GM18907 (cell line): ENCODE results near the gene NFATC4.
"Not testable (repeated sequence)": the region's sequence is repeated elsewhere in the genome, so short reads cannot be mapped to it uniquely, and the experiment has no call there.

ENCODE experiments used
- ATAC-seq: cut with Tn5 transposase; IDR thresholded peaks from one replicate; pipeline ENCODE4 v1.9.1; 2021; ENCODE audit warnings: mild to moderate bottlenecking, moderate library complexity; ENCODE audit not compliant: unreplicated experiment

NFATC4 gene

DNA sequence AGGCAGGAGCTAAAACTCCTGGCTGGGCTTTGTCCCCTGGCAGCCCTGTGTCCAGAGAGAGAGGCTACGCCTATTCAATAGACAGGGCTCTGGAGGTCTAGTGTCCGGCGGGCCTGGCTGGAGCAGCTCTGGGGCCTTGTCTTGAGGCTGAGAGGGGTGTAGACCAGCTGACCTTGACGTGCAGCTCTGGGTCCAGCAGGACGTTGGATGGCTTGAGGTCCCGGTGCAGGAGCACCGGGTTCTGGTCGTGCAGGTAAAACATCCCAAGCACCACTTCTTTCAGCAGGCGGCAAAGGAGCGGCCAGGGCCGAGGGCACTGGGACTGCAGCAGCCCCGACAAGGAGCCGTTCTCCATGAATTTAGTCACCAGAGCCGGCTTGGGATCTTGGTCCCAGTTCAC is 29.1 kb upstream of the NFATC4 start:
- ATAC-seq: no peak

DNA sequence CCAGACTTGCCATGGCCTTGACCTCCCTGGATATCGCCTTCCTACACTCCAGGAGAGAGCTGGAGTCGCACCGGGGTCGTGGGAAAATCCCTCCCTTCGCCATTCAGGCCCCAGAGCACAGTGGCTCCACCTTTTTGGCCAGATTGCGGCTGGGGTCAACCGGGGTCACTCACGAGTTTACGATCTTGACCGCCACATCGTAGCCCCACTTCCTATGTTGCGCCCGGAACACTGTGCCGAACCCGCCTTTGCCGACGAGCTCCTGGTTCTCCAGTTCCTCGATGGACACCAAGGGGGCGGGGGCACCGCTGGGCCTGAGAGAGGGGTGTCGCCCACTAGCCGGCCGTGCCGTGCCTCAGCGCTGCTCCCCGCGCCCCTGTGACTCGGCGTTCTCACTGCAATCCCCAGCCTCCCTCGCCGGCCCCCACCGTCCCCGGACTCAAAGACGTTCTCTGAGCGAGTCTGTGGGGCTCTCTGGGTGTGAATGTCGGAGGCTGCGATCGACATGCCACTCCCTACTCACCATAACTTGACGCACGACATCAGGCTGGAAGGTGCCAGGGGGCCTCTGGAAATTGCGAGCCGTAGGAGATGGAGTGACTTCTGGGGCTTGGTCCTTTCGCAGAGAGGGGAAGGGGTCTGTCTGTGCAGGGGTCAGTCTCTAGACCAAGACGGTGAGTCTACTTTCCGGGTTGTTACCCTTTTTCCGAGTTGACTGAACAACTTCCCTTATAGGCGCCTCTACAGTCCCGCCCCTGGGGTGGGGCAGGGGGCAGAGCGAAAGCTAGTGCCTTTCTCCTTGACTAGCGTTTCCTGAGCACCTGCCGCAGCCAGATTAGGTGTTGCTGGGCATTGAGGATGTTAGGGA is 28.5 kb upstream of the NFATC4 start, which contains the start of gene RIPK3:
TSS of gene RIPK3 (minus strand) at position 708 of the 868 bp plus-strand sequence. CDS start at position 543, 165 bp downstream.
- ATAC-seq: peak; percentile 94

DNA sequence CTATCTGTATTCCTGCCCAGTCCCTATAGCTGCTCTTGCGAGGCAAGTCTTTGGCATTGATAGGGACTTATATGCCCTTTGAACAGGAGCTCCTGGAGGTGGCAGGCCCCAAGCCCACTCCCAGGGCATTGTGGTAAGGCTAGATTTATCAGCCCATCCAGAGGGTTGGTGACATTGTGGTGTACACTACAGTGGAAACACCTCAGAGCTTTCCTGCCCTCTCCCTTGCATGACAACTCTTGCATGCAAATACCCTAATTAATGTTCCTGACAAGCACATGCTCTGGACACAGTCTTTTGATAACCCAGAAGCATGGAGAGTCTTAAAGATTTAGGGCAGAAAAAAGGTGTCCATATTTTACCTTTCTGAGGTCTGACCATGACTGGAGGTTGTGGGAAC is 27.4 kb upstream of the NFATC4 start:
- ATAC-seq: no peak

DNA sequence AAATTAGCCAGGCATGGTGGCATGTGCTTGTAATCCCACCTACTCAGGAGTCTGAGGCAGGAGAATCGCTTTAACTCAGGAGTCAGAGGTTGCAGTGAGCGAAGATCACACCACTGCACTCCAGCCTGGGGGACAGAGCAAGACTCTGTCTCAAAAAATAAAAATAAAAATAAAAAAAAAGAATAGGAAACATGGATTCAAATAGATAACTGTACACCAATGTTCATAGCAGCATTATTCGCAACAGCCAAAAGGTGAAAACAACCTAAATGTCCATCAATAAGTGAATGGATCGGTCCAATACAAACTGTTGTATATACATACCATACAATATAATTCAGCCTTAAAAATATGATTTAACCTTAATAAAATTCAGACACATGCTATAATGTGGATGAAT is 25.1 kb upstream of the NFATC4 start:
- ATAC-seq: no peak

DNA sequence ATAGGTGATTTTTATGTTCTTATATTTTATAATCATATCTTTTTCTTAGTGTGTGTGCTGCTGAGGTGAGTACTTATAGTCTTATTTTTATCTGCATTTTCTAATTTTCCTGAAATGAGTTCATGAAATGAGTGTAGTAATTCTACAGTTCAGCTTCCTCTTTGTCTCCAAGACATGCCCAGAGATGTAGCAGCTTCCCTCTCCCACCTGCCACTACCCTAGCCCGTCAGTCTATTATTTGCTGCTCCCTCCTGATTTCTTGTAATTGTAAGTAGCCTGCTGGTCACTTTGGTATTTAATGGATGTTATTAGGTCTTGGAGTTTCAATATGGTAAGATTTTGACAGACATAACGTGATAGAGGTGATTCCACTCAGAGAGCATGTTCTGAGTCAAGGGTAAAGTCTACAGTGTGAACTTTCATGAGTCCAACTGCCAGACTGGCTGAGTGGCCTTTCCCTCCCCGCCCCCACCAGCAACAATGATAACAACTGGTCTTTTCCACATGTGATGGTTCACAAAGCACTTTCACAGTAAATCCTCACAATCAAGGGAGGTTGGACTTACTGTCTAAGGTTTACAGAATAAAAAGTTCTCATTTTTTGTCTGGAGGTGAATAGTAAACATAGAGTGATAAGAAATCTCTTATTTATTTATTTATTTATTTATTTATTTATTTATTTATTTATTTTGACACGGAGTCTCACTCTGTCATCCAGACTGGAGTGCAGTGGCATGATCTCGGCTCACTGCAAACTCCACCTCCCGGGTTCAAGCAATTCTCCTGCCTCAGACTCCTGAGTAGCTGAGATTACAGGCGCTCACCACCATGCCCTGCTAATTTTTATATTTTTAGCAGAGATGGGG is 24.0 kb upstream of the NFATC4 start:
- no peak for ATAC-seq

DNA sequence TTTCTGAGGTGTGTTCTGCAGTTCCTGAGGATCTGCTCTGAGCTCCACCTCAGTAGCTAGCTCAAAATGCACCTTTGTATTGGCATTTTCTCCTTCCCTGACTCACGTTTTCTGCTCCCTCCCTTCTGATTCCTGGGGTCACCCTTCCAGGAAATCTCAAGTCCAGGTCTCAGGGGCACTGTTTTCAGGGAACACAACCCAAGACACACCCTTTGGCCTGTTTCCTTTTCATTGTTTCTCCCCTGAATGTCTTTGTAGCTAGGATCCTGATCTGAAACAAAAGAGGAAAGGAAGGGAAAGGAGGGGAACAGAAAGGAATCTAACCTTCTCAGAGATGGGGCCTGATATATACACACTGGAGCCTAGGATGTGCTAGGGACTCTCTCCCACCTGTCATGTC is 20.9 kb upstream of the NFATC4 start:
- no peak for ATAC-seq

DNA sequence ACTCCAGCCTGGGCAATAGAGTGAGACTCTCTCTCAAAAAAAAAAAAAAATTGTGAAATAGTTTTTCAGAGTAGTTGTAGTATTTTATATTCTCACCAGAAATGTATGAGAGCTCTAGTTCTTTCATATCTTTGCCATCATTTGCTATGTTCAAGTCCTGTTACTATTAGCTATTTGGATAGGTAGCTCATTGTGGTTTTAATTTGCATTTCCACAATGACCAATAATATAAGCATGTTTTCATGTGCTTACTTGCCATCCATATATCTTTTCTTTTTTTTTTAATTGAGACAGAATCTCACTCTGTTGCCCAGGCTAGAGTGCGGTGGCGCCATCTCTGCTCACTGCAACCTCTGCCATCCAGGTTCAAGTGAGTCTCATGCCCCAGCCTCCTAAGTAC is 19.8 kb upstream of the NFATC4 start:
- ATAC-seq: no peak

DNA sequence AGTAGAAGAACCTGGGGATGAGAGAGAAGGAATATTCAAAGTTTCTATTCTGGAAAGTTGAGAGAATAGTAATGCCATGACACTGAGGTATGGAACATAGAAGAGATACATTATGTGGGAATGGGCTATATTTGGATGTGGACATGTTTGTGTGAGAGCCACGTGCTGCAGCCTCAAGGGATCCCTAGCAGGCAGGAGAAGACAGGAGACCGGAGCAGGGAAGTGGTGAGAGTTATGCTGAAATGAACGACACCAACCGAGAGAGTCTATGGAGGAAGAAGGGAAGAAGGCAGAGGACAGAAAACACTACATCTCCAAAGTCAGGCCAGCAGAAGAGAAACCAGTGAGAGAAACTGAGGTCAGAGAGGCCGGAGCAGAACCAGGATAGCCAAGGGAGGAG is 18.2 kb upstream of the NFATC4 start:
- no peak for ATAC-seq

DNA sequence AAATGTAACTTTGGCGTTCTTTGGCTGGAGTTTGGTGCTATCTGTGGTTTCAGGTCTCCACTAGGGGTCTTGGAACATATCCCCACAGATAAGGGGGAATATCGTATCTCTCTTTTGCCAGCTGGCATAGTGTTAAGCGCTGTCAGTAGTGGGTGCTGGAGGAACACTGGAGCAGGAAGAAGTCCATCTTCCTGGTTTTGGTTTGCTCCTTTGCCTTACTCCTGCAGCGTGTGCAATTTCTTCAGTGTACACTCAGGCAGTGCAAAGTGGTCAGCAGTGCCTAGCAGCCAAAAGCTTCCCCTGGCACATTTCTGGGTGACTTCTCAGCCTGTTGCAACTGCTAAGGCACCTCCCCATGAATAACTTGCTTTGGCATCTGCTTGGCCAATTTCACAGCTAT is 16.5 kb upstream of the NFATC4 start:
- ATAC-seq: no peak

DNA sequence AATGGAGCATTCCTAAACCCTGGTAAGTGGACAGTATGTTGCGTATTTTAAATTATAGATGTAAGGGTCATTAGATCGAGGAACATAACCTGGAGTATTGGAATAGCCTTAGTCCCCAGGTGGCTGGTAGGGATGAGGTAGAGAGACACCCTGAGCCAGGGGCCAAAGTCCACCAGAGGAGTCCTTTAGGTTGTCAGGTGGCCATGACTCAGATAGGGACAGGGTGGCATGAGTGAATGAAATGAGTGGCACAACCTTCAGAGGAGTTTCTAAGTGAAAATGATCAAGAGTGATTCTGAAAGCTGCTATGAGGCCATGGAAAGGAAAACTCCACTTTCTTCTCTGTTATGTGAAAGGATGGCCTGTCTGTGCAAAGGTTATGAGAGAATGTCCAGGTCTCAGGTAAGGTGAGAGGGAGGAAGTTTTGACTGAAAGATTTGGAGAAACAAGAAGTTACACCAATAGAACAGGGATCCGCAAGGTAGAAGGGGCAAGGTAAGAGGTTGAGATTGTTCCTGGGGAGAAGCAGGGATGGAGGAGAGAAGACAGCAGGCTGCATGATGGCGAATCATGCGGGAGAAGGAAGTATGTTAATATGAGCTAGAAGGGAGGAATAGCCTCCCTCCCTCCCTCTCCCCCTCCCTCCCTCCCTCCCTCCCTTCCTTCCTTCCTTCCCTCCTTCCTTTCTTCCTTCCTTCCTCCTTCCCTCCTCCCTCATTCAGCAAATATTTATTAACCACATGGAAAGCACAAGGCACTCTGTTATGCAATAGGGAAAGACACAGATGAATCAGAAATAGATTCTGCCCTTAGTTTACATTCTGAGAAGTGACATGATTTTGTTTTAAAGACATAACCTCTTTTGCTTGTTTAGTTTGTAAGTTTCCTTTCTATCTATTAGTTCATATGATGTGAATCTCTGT is 14.2 kb upstream of the NFATC4 start:
- ATAC-seq: no peak

DNA sequence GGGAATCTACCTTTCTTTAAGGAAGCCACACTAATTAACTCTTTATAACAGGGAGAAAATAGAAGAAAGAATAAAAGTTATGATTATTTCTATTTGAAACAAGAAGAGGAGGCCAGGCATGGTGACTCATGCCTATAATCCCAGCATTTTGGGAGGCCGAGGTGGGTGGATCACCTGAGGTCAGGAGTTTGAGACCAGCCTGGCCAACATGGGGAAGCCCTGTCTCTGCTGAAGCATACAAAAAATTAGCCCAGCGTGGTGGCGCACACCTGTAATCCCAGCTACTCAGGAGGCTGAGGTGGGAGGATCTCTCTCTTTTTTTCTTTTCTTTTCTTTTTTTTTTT is 13.5 kb upstream of the NFATC4 start:
- not testable (repeated sequence) for ATAC-seq

DNA sequence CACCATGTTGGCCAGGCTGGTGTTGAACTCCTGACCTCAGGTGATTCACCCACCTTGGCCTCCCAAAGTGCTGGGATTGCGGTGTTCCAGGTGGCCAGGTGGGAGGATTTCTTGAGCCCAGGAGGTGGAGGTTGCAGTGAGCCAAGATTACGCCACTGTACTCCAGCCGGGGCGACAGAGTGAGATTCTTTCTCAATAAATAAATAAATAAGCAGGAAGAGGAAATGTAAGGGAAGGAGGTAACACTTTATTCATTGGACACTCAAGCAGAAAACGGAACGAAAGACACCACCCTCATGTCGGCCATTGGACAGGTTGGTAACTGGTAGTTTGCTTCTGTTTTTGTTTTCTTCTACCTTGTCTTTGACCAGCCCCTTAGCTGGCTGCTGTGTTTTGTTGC is 13.0 kb upstream of the NFATC4 start:
- no peak for ATAC-seq

DNA sequence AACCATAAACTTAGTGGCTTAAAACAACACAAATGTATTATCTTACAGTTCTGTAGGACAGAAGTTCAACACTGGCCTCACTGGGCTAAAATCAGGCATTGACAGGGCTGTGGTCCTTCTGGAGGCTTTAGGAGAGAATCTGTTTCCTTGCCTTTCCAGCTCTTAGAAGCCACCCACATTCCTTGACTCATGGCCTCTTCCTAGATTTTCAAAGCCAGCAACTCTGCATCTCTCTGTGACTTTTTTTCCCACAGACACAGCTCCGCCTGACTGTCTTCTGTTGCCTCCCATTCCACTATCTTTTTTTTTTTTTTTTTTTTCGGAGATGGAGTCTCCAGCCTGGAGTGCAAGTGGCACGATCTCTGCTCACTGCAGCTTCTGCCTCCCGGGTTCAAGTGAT is 11.8 kb upstream of the NFATC4 start:
- ATAC-seq: no peak

DNA sequence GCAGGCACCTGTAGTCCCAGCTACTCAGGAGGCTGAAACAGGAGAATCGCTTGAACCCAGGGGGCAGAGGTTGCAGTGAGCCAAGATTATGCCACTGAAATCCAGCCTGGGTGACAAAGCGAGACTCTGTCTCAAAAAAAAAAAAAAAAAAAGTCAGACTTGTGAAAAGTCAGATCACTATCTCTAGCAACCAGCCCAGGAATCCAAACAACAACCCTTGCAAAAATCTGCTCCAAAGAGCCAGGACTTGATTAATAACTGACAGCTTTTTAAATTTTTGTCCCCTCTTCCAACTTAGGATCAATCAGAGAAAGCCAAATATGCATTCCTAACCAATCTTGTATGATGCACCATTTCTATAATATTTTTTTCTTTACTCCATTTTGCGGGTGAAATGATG is 7.7 kb upstream of the NFATC4 start:
- no peak for ATAC-seq

DNA sequence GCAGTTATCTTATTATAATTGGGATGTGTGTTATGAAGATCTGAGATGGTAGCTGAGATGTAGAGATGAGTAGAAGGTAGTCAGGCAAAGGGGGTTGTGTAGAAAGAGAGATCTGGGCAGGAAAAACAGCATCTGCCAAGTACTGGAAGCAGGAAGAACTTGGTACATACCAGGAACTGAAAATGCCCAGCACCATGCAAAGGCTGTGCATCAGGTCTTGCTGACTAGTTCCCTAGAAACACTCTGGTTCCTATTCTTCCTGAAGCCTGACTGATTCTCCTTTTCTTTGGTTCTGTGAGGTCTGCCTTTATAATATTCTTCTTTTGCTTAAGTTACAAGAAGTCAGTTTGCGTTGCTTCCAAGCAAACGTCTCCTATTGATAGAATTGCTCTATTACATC is 6.7 kb upstream of the NFATC4 start:
- ATAC-seq: no peak

DNA sequence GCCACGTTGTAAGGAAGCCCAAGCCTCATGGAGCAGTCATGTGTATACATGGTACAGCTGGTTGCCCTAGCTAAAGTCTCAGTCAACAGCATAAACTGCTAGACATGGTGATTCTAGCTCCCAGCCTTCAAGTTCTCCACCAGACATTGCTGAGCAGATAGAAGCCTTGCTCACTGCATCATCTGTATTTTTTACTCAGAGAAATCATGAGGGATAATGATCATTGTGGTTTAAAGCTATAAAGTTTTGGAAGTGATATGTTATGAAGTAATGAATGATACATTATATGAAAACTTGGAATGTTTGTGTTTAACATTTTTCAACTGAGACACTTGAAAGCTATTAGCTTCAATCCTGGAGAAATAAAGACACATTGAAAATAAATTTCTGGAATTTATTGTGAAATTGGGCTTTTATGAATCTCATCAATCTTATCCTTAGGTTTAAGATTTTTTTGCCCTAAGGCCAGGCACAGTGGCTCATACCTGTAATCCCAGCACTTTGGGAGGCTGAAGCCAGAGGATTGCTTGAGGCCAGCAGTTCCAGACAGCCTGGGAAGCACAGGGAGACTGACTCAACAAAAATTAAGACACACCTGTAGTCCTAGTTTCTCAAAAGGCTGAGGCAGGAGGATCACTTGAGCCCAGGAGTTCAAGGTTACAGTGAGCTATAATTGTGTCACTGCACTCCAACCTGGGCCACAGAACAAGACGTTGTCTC is 5.6 kb upstream of the NFATC4 start:
- no peak for ATAC-seq

DNA sequence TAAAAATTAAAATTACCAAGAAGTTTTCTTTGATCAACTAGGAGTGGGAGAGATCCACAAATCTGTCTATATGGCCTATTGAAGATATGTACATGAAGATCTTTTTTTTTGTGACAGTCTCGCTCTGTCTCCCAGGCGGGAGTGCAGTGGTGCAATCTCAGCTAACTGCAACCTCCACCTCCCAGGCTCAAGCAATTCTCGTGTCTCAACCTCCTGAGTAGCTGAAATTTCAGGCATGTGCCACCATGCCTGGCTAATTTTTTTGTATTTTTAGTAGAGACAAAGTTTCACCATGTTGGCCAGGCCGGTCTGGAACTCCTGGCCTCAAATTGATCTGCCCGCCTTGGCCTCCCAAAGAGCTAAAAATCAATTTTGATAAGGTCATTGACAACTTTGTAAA is 4.6 kb upstream of the NFATC4 start:
- ATAC-seq: no peak

DNA sequence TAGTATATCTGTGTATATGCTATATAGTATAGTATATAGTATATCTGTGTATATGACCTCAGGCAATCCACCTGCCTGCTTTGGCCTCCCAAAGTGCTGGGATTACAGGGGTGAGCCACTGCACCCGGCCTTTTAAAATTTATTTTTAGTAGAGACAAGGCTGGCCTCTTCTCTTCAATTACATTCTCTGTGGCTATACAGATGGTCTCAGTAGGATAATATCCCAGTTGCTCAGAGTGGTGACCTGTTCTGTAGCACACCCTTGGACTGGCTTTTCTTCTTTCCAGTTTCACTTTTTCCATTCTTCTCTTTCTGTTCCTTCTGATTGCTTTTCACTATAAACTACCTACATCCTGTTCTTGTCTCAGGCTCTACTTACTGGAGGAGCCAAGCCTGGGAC is 3.1 kb upstream of the NFATC4 start:
- ATAC-seq: no peak

DNA sequence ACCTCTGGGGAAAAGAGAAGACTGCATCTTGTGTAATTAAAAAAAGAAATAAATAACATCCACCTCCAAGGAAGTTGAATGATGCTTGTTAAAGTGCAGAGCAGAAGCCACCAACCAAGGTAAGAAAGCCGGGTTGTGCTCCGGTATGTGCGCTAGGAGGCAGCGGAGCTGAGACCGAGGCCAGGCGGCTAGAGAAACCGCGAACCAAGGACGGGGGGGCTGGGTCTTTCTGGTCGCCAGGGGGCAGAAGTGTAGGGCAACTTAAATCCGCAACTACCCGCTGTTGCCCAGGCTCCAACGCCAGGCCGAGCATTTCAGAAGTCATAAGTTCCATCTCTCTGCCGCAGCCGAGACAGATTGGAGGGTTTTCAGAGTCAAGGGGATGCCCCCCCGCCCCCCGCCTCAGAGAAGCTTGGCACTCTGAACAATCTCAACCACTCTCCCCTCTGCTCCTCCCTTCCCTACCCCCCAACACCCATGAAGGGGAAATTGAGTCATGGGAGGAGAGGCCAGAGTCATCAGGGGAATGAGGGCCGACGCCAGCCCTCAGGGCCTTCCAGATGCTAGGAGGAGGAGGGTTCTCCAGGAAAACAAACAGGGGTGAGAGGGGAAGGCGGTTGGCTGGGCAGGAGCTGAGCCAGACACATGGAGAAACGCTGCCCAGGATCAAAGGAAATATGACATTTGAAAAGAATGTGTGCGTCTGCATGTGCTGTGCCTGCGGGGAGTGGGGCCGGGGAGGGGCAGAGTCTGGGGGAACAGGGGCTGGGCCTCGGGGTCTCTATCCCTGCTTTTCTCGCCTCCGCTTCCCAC is 2.2 kb upstream of the NFATC4 start:
- peak; percentile 53 for ATAC-seq

DNA sequence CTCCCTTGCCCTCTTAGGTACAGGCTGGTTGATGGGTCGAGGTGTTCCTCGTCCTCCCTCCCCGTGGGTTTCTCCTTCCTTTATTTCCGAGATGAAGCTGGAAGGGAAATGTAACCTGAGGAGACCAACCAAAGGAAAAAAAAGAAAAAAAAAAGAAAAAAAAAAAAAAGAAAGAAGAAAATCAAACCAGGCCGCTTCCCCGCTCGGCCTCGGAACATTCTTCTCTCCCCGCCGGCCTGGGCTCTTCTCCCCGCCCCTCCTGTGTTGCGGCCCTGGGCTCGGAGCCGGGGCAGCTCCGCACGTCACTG is 1.6 kb upstream of the NFATC4 start:
- peak; percentile 1 for ATAC-seq
